Hindlimb muscle (tissue), 1 donor: Measurements from ENCODE around the gene UQCR10. TPM values are rescaled to one million over a fixed set of nuclear protein-coding genes. Genes with fewer than 3 reads are reported as not detected.

Experiments used
- DNase-seq: peaks from one replicate; pipeline ENCODE4 v3.0.0-alpha.2; 2013
- polyA plus RNA-seq: library from polyadenylated mRNA; unstranded; fragments of 120-200 nt; gene quantifications from one replicate; pipeline ENCODE4 v1.2.1, GENCODE V29; 2013; ENCODE audit not compliant: insufficient read length

UQCR10 gene
- polyA plus RNA-seq, 1 donor, result 116 TPM

DNA sequence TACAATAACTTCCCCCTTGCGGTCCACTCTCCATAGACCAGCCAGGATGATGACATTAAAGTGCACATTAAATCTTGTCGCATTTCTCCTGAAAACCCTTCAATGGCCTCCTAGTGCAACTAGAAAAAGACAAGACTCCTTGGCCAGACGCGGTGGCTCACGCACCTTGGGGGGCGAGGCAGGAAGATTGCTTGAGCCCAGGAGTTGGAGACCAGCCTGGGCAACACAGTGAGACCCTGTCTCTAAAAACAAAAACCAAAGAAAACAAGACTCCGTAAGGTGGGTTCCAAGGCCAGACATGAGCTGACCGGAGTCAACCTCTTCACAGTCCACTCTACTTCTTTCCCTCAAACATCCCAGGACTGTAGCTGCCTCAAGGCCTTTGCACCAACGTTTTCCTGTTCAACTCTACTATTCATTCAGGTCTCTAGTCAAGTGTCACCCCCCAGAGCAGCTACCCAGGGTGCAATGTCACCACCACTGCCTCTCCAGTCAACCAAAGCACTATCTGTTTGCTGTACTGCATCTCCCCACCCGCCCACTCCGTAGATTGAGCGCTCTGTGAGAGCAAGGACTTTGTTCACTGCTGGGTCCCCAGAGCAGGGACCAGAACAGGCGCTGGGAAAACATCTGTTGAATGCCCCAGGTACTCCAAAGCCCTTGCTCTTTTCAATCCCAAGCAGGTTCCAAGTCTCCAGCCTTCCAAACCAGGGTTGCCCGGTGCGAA lies 1.1 kb upstream of the UQCR10 start:
- DNase-seq, result no peak

DNA sequence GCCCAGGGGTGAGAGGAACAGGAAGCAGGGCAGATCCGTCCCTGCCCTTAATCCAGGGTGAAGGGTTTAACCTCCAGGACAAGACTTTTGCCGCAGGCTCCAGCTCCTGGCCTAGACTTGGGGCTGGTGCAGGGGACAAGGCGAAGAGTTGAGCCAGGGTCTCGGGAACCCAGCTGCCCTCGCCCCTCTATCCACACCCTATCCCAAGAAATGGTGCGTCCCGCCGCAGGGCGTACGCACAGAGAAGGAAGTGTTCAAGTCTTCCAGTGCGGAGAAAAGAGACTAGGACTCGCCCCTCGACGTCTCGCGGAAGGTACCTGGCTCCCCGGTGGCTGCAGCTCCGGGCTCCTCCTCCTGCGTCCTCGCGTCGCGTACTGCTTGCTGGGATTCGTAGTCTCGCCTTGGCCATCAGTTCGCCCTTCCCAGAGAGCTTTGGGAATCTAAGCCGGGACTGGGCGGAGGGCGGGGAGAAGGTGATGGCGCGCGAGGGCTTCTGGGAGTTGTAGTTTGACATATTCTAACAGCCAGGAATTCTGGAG lies 468 bp upstream of the UQCR10 start, which contains the start of gene ZMAT5:
ZMAT5 (minus strand) TSS at position 376 of the 539 bp plus-strand sequence. CDS start 18,463 bp downstream, outside the sequence.
- DNase-seq, result peak; percentile 94

GRCh38 chr22:29768052-29768693 lies 1.0 kb downstream of the UQCR10 start:
- no peak for DNase-seq

DNA sequence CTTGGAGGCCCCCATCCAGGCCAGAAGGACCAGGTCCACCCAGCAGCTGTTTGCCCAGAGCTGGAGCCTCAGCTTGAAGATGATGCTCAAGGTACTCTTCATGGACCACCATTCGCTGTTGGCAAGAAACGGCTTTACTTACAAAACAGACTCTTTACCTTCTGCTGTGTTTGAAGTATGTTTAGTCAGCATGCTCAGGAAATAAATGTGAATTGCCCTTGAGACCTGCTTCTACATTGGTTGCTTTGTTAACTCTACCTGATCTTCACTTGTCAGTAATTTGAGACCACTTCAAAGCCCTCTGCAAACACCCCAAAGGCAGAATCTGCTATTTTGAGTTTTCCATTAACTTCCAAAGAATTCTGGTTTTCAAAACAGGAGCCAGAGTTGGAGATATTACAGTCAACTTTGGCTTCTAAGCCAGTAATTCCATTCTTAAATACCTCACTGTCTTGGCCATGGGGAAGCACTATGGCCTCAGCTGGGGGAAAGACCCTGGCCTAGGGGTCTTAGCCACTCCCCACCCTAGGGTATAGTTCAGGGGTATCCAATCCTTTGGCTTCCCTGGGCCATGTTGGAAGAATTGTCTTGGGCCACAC lies 2.7 kb downstream of the UQCR10 start:
- no peak for DNase-seq

DNA sequence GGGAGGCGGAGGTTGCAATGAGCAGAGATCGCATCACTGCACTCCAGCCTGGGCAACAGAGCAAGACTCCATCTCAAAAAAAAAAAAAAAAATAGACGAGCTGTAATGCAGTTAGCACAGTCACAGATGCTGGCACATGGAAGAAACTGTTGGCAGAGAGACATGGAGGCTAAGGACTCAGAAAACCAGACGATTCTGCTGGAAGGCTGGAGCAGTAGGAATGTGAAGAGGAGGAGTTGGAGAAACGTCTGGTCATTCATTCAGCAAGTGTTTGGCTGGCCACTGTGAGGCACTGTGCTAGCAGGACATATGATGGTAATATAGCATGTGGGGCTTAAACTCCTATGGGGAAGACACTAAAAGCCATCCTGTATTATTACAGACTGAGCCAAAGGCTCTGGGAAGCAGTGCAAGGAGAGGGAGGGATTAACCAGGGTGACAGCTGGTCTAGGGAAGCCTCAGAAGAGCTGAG lies 5.0 kb downstream of the UQCR10 start:
- DNase-seq, result peak; percentile 64

GRCh38 chr22:29773233-29773632 lies 6.1 kb downstream of the UQCR10 start:
- DNase-seq, result no peak

DNA sequence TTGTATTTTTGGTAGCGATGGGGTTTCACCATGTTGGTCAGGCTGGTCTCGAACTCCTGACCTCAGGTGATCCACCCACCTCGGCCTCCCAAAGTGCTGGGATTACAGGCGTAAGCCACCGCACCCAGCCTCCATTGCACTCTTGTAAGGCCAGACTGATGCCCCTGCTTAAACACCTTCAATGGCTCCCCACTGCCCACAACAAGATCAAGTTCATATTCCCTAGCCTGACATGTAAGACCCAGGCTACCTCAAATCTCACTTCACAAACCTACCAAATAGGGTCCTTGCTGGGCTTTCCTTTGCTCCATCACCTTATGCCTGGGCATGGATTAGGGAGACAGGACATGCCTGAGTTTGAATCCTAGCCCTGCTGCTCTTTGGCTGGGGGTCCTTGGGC lies 13.1 kb downstream of the UQCR10 start:
- no peak for DNase-seq

- DNase-seq, result no peak
Observed at GRCh38 chr22:29780748-29781676, 13.8 kb downstream of the UQCR10 start.

- DNase-seq, result no peak
Observed at GRCh38 chr22:29782061-29782845, 15.1 kb downstream of the UQCR10 start.

DNA sequence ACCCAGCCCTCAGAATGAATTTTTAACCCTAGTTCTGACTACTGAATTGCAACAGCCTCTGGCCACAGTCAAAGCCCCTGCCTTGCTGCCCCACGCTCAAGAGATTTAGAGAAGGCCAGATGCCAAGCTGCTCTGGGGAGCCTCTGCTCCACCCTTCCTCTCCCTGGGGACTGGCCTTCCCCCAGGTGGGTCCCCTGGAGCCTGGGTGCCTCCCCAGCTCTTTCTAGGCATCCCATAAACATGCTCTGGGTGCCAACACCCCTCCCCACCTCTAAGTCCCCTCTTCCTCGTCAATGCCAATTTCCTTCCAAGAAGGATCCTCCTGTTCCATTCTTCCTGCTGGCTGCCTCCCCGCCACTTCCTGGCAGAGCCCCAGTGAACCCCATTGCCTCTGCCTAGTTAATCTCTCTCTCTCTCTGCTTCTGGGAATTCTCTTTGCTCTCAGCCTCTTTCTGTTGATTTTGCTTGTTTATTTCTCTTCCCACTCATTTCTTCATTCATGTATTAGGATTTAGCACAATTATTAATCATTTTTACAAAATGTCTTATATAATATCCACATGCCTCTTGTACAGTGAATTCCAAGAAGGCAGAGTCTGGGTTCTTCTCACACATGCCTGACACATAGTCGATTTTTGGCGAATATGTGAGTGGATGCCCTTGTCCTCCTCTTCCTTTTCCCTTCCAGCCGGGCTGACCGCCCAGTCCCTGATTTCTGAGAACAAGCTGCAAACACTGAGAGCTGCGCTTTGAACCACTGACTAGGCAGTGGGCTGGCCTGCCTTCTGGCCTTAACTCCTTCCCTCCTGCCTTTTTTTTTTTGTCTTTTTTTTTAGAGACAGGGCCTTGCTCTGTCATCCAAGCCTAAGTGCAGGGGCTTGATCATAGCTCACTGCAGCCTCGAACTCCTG lies 17.5 kb downstream of the UQCR10 start:
- DNase-seq, result peak; percentile 66

DNA sequence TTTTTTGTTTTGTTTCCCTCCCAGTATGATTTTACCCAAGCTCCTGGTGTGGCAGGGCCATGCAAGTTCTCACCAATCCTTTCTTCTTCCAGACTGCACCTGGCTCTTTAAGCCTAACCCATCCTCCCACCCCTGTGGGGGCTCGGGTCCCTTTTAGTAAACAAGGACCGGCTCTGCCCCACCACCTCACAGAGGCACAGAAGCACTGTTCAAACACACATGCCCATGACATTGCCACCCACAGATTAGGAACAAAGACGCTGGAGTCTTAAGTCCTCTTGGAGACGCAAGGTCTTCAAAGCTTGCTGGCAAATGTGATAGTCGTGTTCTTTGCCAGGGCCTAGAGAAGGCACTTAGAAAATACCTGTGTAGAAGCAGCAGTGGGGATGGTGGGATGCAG lies 18.9 kb downstream of the UQCR10 start:
- DNase-seq, result no peak

GRCh38 chr22:29787371-29787980 lies 20.3 kb downstream of the UQCR10 start:
- DNase-seq, result no peak

DNA sequence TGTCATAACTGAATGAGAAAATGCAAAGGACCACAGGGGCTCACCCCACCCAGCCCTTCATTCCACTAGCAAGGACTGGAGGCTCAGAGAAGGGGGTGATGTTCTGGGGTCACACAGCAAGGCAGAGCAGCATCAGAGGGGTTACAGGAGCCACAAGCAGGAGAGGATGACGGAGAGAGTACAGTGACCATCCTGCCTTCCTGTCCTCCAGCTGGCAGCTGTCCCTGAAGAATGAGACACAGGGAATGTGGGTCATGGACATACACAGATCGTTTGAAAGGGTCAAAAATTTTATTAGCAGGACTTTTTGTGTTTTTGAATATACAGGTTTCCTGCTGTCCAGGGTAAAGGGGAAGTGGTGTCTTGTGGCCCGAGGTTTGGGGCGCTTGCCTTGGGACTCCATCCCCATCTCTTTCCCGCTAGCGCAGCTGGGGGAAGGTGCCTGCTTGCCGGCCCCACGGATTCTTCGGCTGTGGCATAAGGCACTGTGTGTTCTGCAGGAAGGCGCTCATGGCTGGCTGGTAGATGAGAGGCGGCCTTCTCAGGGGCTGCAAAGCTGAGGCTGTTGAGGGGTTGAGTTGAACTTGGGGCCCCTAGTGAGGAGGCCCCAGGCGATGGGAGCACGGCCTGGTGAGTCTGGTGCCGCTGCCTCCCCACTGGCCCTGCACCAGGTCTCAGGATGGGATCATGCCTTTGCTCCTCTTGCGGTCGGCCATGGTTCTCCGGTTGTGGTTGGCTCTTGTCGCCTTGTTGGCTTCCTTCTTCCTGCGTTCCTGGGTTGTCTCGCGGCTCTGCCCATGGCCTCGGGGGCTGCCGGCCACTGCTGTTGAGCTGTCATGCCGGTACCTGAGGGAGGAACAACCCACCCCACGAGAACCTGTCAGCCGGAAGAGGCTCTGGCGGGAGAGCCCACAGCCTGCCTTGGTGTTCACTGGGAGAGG lies 21.4 kb downstream of the UQCR10 start:
- no peak for DNase-seq

GRCh38 chr22:29790061-29790460 lies 22.9 kb downstream of the UQCR10 start:
- no peak for DNase-seq

DNA sequence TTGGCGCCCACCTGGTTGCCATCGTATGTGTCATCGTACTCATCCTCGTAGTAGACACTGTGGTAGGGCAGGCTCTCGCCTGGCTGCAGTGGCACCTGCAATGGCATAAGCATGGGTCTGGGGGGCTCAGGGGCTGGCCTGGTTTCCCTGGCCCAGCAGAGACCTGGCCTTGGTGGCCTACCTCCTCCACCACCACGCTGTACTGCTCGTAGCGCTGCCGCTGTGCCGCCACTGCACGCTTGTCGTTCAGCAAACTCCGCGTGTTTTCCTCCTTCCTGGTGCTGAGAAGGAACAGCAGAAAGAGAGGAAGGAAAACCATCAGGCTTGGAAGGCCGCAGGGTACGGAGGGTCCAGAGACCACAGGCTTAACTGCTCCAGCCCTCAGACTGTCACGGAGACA lies 26.2 kb downstream of the UQCR10 start:
- no peak for DNase-seq

GRCh38 chr22:29795663-29796062 lies 28.5 kb downstream of the UQCR10 start:
- DNase-seq, result no peak

- no peak for DNase-seq
Observed at GRCh38 chr22:29797351-29797750, 30.2 kb downstream of the UQCR10 start.

- no peak for DNase-seq
Observed at GRCh38 chr22:29798318-29798717, 31.1 kb downstream of the UQCR10 start.

GRCh38 chr22:29798801-29799200 lies 31.6 kb downstream of the UQCR10 start:
- no peak for DNase-seq
